Measurements from ENCODE around the gene C3orf18.

The C3orf18 gene

GRCh38 chr3:50551054-50551659 lies 16.4 kb downstream of the C3orf18 start:
- no peak for DNase-seq (ENCODE audit: low read depth in 2 of 2)

- DNase-seq (ENCODE audit: low read depth in 2 of 2), result peak; percentile 30 to 52
Observed at GRCh38 chr3:50550079-50550736, 17.3 kb downstream of the C3orf18 start.

- no peak for DNase-seq (ENCODE audit: low read depth in 2 of 2)
Observed at GRCh38 chr3:50549226-50549625, 18.3 kb downstream of the C3orf18 start.

- no peak for DNase-seq (ENCODE audit: low read depth in 2 of 2)
Observed at GRCh38 chr3:50545781-50546180, 21.8 kb downstream of the C3orf18 start.

- peak; percentile 25 to 48 for DNase-seq (ENCODE audit: low read depth in 2 of 2)
Observed at GRCh38 chr3:50542177-50543034, 25.1 kb downstream of the C3orf18 start.

GRCh38 chr3:50539356-50540286 lies 27.9 kb downstream of the C3orf18 start:
- DNase-seq (ENCODE audit: low read depth in 2 of 2), result no peak

GRCh38 chr3:50537421-50538129 lies 30.0 kb downstream of the C3orf18 start:
- no peak for DNase-seq (ENCODE audit: low read depth in 2 of 2)

- DNase-seq (ENCODE audit: low read depth in 2 of 2), result no peak
Observed at GRCh38 chr3:50536471-50537180, 30.9 kb downstream of the C3orf18 start.

- DNase-seq (ENCODE audit: low read depth in 2 of 2), result no peak
Observed at GRCh38 chr3:50534681-50535330, 32.7 kb downstream of the C3orf18 start.

- no peak for DNase-seq (ENCODE audit: low read depth in 2 of 2)
Observed at GRCh38 chr3:50533807-50534461, 33.6 kb downstream of the C3orf18 start.

- no peak for DNase-seq (ENCODE audit: low read depth in 2 of 2)
Observed at GRCh38 chr3:50533316-50533715, 34.2 kb downstream of the C3orf18 start.

- no peak for DNase-seq (ENCODE audit: low read depth in 2 of 2)
Observed at GRCh38 chr3:50532062-50532705, 35.4 kb downstream of the C3orf18 start.

- DNase-seq (ENCODE audit: low read depth in 2 of 2), result no peak
Observed at GRCh38 chr3:50531201-50531600, 36.3 kb downstream of the C3orf18 start.

- no peak for DNase-seq (ENCODE audit: low read depth in 2 of 2)
Observed at GRCh38 chr3:50530001-50530970, 37.3 kb downstream of the C3orf18 start.

- DNase-seq (ENCODE audit: low read depth in 2 of 2), result no peak
Observed at GRCh38 chr3:50525987-50526386, 41.6 kb downstream of the C3orf18 start.

GRCh38 chr3:50525191-50525910 lies 42.2 kb downstream of the C3orf18 start:
- DNase-seq (ENCODE audit: low read depth in 2 of 2), result no peak

- DNase-seq (ENCODE audit: low read depth in 2 of 2), result no peak
Observed at GRCh38 chr3:50524746-50525145, 42.8 kb downstream of the C3orf18 start.
